ENCODE measurements around the gene APOO. TPM values are rescaled to one million over a fixed set of nuclear protein-coding genes. Genes with fewer than 3 reads are reported as not detected.
A peak's percentile ranks its signal among the peaks of the same experiment; 100 is the strongest.

APOO gene
- total RNA-seq, 1 donor from 2014 or later: 13.0 TPM

DNA sequence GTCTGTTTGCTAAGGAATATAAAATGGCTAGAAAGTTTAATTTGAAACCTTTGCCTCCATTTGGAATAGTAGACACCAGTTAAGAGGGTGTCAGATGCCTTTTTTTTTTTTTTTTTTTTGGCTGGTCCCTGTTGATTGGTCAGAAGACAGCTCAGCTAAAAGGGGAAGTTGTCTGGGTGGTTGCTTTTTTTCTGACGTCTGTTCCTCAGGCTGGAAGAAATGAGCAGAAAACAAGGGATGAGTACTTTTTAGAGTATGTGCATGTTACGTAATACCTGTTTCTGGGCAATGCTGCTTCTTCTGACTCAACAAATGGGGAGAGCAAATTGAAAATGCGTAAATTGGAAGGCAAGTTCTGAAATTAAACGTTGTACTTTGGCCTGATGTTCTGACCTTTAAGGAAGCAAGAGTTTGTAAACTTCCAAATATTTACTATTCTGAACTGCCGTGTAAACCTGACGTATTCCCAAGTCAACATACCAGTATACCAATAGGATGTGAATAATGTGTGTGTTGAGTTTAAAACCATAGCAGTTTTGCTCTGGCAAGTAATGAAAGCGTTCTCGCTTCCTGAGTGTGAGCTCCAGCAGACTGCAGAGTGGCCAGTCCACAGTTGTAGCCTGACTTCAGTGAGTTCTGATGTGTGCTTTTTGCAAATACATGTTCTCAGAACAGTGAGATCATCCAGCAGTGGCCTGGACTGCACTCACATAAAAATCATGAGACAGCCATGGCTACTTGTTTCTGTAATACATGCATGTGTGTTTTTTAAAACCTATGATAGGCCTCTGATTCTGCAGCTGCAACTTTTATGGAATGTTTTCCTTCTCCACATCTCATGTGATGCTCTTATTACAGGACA is 123.0 kb downstream of the APOO start:
- Histone ChIP-seq H3K36me3 (ENCODE audit: control insufficient read depth in 3 of 3, insufficient read depth in 3 of 3, low read length in 3 of 3) (peaks cover 0 to 6% (median 6%) of the 10 kb centered on the region in 3 donors), H3K4me3 (ENCODE audit: low read length in 3 of 3) (peak overlapping the region; percentile 85 to 87 (median 85)), H3K9ac (ENCODE audit: low read depth in 1 of 3, low read length in 3 of 3) (peak overlapping the region in 1 of 3 donors; percentile 8), H3K27me3 (ENCODE audit: control insufficient read depth in 3 of 3, insufficient read depth in 3 of 3, low read length in 3 of 3) (no peaks in the 10 kb centered on the region), H3K27ac (ENCODE audit: low read depth, low read length) (peak overlapping the region; percentile 88), H3K9me3 (ENCODE audit: control insufficient read depth in 3 of 3, low read length in 3 of 3) (no peaks in the 10 kb centered on the region), H3K4me1 (ENCODE audit: control insufficient read depth in 3 of 3, insufficient read depth in 3 of 3, low read length in 3 of 3) (peaks cover 9 to 16% (median 16%) of the 10 kb centered on the region in 3 donors)

DNA sequence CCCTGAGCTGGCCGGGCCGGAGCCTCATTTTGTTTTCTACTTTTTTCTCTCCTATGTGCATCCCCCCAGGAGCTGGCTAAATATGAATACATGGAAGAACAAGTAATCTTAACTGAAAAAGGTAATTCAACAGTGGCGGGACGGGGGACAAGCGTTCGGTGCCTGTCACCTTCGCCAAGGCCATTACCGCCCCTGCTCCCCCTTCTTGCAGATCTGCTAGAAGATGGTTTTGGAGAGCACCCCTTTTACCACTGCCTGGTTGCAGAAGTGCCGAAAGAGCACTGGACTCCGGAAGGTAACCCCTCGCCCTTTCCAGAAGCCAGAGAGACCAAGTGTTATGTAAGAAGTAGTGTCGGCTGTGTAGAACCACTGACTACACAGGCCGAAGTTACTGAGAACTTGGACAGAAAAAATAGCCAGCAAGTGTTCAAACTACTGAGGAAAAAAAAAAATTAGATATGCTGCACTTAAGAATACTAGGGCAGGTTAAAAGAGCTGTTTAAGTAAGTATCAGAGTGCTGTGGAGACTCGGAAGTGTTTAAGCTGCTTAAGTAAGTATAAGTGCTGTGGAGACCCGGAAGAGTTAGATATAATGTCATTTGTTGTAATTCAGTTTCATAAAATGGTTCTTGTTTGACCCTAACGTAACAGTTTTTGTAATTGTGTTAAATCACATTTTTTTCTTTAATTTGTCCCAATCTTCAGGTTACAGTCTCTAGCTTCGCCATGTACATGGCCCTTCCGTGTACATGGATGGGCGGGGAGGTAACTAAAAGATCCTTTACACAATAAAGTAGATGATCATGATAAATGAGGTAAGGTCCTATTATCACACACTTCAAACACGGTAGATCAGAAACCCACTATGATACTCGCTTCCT is 123.9 kb downstream of the APOO start:
- peaks cover 9 to 16% (median 16%) of the 10 kb centered on the region in 3 donors for H3K4me1 ChIP-seq (ENCODE audit: control insufficient read depth in 3 of 3, insufficient read depth in 3 of 3, low read length in 3 of 3)
- H3K27ac ChIP-seq (ENCODE audit: low read depth, low read length): peak overlapping the region; percentile 88
- peak overlapping the region; percentile 85 to 87 (median 85) for H3K4me3 ChIP-seq (ENCODE audit: low read length in 3 of 3)
- peaks cover 0 to 6% (median 6%) of the 10 kb centered on the region in 3 donors for H3K36me3 ChIP-seq (ENCODE audit: control insufficient read depth in 3 of 3, insufficient read depth in 3 of 3, low read length in 3 of 3)
- H3K9me3 ChIP-seq (ENCODE audit: control insufficient read depth in 3 of 3, low read length in 3 of 3): no peaks in the 10 kb centered on the region
- no peaks in the 10 kb centered on the region for H3K27me3 ChIP-seq (ENCODE audit: control insufficient read depth in 3 of 3, insufficient read depth in 3 of 3, low read length in 3 of 3)
- H3K9ac ChIP-seq (ENCODE audit: low read depth in 1 of 3, low read length in 3 of 3): peak overlapping the region; percentile 62 to 91 (median 86)

Other genes with a start within 250 kb of the APOO start
- gene PRDX4, start 240.4 kb downstream of the APOO start, total RNA-seq: 146 TPM
- 43.8 TPM for gene ACOT9, start 164.7 kb downstream of the APOO start, total RNA-seq
- gene SAT1, start 124.8 kb downstream of the APOO start, total RNA-seq: 26.1 TPM
- gene CXorf58, start 68 bp upstream of the APOO start, total RNA-seq: not detected
- gene KLHL15, start 119.2 kb upstream of the APOO start, total RNA-seq: 16.2 TPM
- gene EIF2S3, start 147.0 kb upstream of the APOO start, total RNA-seq: 189 TPM
- gene ZFX, start 241.8 kb upstream of the APOO start, total RNA-seq: 29.7 TPM